HepG2 (cell line): ENCODE data around the gene CMAS. TPM values are rescaled to one million over a fixed set of nuclear protein-coding genes. Genes with fewer than 3 reads are reported as not detected.
"Not testable (repeated sequence)": the region's sequence is repeated elsewhere in the genome, so short reads cannot be mapped to it uniquely, and the experiment has no call there.

ENCODE experiments used
- ATAC-seq: fragments of 200-7000 bp; cut with Tn5 transposase; 3 replicates; pipeline ENCODE4 v1.9.1; 2020; ENCODE audit warnings: mild to moderate bottlenecking, moderate library complexity
- BruUV-seq: library from RNA; stranded (reverse); fragments of 400-500 nt; replicated peaks from 2 replicates; lab custom pipeline; 2021; lab: Mats Ljungman, UMichigan
- CTCF ChIA-PET: fragments of 300-600 bp; formaldehyde crosslinking; extraction: SDS; loops from one replicate; lab custom pipeline; 2021; ENCODE audit warnings: low total read pairs, inconsistent platforms, low intra/inter-chr PET ratio; lab: Yijun Ruan, JAX
- POLR2A ChIA-PET: fragments of 350-600 bp; sonication (Branson Sonifier 250); formaldehyde crosslinking; loops from one replicate; lab custom pipeline; 2020; ENCODE audit warnings: antibody characterized with exemption, inconsistent platforms; lab: Yijun Ruan, JAX
- DNase-seq: peaks from one replicate; pipeline ENCODE4 v3.0.0-alpha.2; 2015; ENCODE audit warnings: low spot score
- FAIRE-seq: peaks from 3 replicates; lab custom pipeline; 2011; peaks lifted over from hg19 to GRCh38; lab: Jason Lieb, UNC
- H2AFZ ChIP-seq: one replicate; pipeline ENCODE4 v1.6.1; 2011; ENCODE audit warnings: low read length, inconsistent platforms
- H3K27ac ChIP-seq: fragments of 300-600 bp; 3 replicates; pipeline ENCODE4 v1.8.0; 2011; ENCODE audit warnings: mixed run types, mild to moderate bottlenecking, mixed read lengths, low read length, inconsistent platforms; ENCODE audit not compliant: insufficient read depth; ENCODE audit errors: extremely low read length
- H3K27me3 ChIP-seq, 2 experiments: fragments of 200-600 bp in 1 of 2; 2 replicates in 1 of 2; 3 replicates in 1 of 2; pipeline versions ENCODE4 v1.6.0 to v1.8.0; 2011; ENCODE audit warnings: low read length in 2 of 2, mild to moderate bottlenecking in 2 of 2, moderate library complexity in 2 of 2, inconsistent platforms in 1 of 2; ENCODE audit not compliant: insufficient read depth in 2 of 2, control insufficient read depth in 1 of 2
- H3K36me3 ChIP-seq, 2 experiments: fragments of 200-600 bp in 1 of 2; replicated peaks in 1 of 2; 2 replicates in 1 of 2; 3 replicates in 1 of 2; pipeline versions ENCODE4 v1.5.1 to v1.8.0; 2011; ENCODE audit warnings: low read length in 2 of 2, inconsistent platforms in 1 of 2; ENCODE audit not compliant: insufficient read depth in 2 of 2, control insufficient read depth in 1 of 2
- H3K4me1 ChIP-seq: 2 replicates; pipeline ENCODE4 v1.5.1; 2012; ENCODE audit warnings: low read length, inconsistent platforms; ENCODE audit not compliant: insufficient read depth
- H3K4me2 ChIP-seq: 2 replicates; pipeline ENCODE4 v1.6.0; 2011; ENCODE audit warnings: low read depth, low read length, inconsistent platforms
- H3K4me3 ChIP-seq, 3 experiments: fragments of 200-600 bp in 1 of 3; sonication (generic), shearing (Covaris generic) in 1 of 3; replicated peaks in 1 of 3; 2 replicates each; pipeline ENCODE4 v1.5.1; 2011 to 2016; ENCODE audit warnings: low read length in 3 of 3, inconsistent platforms in 2 of 3, low read depth in 2 of 3, mild to moderate bottlenecking in 2 of 3, control low read depth in 1 of 3, mixed read lengths in 1 of 3; ENCODE audit not compliant: insufficient read depth in 1 of 3
- H3K79me2 ChIP-seq: one replicate; pipeline ENCODE4 v1.6.1; 2011; ENCODE audit warnings: low read length, inconsistent platforms; ENCODE audit not compliant: insufficient read depth
- H3K9ac ChIP-seq: 2 replicates; pipeline ENCODE4 v1.6.0; 2011; ENCODE audit warnings: mild to moderate bottlenecking, low read depth, low read length, inconsistent platforms; ENCODE audit not compliant: insufficient read depth
- H3K9me3 ChIP-seq: 2 replicates; pipeline ENCODE4 v1.5.1; 2012; ENCODE audit warnings: mild to moderate bottlenecking, low read length
- H4K20me1 ChIP-seq: 2 replicates; pipeline ENCODE4 v1.6.0; 2011; ENCODE audit warnings: inconsistent platforms, mild to moderate bottlenecking, low read length, moderate library complexity; ENCODE audit not compliant: insufficient read depth
- FOXO1 ChIP-seq: sonication (generic); formaldehyde crosslinking; IDR thresholded peaks from 2 replicates; pipeline ENCODE4 v1.4.0; 2020; ENCODE audit warnings: missing genetic modification reagents
- HNRNPUL1 ChIP-seq: fragments of 200-400 bp; formaldehyde crosslinking; IDR thresholded peaks from 2 replicates; pipeline ENCODE4 v1.6.1; 2017; ENCODE audit warnings: low read depth, mild to moderate bottlenecking, low read length, moderate library complexity
- NCOA2 ChIP-seq: sonication (generic); formaldehyde crosslinking; IDR thresholded peaks from 2 replicates; pipeline ENCODE4 v1.8.0; 2022; ENCODE audit warnings: inconsistent platforms
- PLRG1 ChIP-seq: fragments of 450-650 bp; conservative IDR thresholded peaks from 2 replicates; pipeline ENCODE4 v1.6.1; 2016
- XBP1 ChIP-seq: sonication (generic); formaldehyde crosslinking; IDR thresholded peaks from 2 replicates; pipeline ENCODE4 v1.5.0; 2020; ENCODE audit warnings: missing genetic modification reagents
- ZNF317 ChIP-seq: sonication (generic); formaldehyde crosslinking; IDR thresholded peaks from 2 replicates; pipeline ENCODE4 v1.5.0; 2020; ENCODE audit warnings: mild to moderate bottlenecking, missing genetic modification reagents
- ZNF460 ChIP-seq: sonication (generic); formaldehyde crosslinking; IDR thresholded peaks from 2 replicates; pipeline ENCODE4 v1.5.1; 2020; ENCODE audit warnings: missing genetic modification reagents, mild to moderate bottlenecking, borderline replicate concordance
- ZNF543 ChIP-seq: sonication (generic); formaldehyde crosslinking; IDR thresholded peaks from 2 replicates; pipeline ENCODE4 v1.4.0; 2020; ENCODE audit warnings: mild to moderate bottlenecking, missing genetic modification reagents
- WGBS: methylation state at CpG from one replicate; pipeline ENCODE4 v1.1.6; 2017; ENCODE audit warnings: low lambda C conversion rate; 5-methylcytosine and 5-hydroxymethylcytosine counted together
- in situ Hi-C: cut with HindIII; loops from 2 replicates; pipeline ENCODE4 v1.10.0; 2017; ENCODE audit warnings: low pct_unique_long_range_greater_than_20kb; ENCODE audit not compliant: extremely low pct_ligation_motif_present
- intact Hi-C: fragments of 100-400 bp; cut with micrococcal nuclease; formaldehyde crosslinking; loops from one replicate; pipeline ENCODE4 v1.10.0; 2022; ENCODE audit not compliant: unreplicated experiment
- polyA plus RNA-seq, 8 experiments: library from polyadenylated mRNA; depleted of rRNA in 3 of 8; stranded (reverse) in 7 of 8; unstranded in 1 of 8; fragments of >200 nt; fragmentation: Illumina TruSeq in 4 of 8; extraction: Trizol in 4 of 8; gene quantifications; 2 replicates each; pipeline versions ENCODE4 v1.2.1 to v1.2.3, GENCODE V29; 2011 to 2016; ENCODE audit warnings: low read depth in 4 of 8, missing spikeins in 1 of 8, mixed read lengths in 1 of 8; ENCODE audit not compliant: insufficient read depth in 1 of 8
- total RNA-seq, 5 experiments: library from RNA; depleted of rRNA; stranded (reverse); fragments of >200 nt; fragmentation: Illumina TruSeq; extraction: Trizol; gene quantifications; 2 replicates each; pipeline ENCODE4 v1.2.3, GENCODE V29; 2016; ENCODE audit warnings: low read depth in 1 of 5
- TF ChIP-seq, protein P1 (sequence below): sonication (generic); formaldehyde crosslinking; IDR thresholded peaks from 2 replicates; pipeline ENCODE4 v1.5.0; 2020; ENCODE audit warnings: missing genetic modification reagents
- TF ChIP-seq, protein P2 (sequence below): sonication (generic); formaldehyde crosslinking; IDR thresholded peaks from 2 replicates; pipeline ENCODE4 v1.5.0; 2020; ENCODE audit warnings: mild to moderate bottlenecking, missing genetic modification reagents
- TF ChIP-seq, protein P3 (sequence below): IDR thresholded peaks from 2 replicates; pipeline ENCODE4 v1.6.1; 2016; ENCODE audit warnings: missing compliant biosample characterization, missing genetic modification reagents, borderline replicate concordance
- TF ChIP-seq, protein P4 (sequence below): sonication (generic); formaldehyde crosslinking; IDR thresholded peaks from 2 replicates; pipeline ENCODE4 v1.8.1; 2023; ENCODE audit warnings: mild to moderate bottlenecking, moderate library complexity, missing genetic modification reagents
- TF ChIP-seq, protein P5 (sequence below): sonication (generic); formaldehyde crosslinking; IDR thresholded peaks from 2 replicates; pipeline ENCODE4 v1.4.0; 2020; ENCODE audit warnings: mild to moderate bottlenecking, missing genetic modification reagents

CMAS gene
- total and polyA plus RNA-seq, 2 of the 13 experiments (the other 11 are each of a cell fraction or from before 2014, with no cell fraction given) = 14.0 to 21.3 TPM

DNA sequence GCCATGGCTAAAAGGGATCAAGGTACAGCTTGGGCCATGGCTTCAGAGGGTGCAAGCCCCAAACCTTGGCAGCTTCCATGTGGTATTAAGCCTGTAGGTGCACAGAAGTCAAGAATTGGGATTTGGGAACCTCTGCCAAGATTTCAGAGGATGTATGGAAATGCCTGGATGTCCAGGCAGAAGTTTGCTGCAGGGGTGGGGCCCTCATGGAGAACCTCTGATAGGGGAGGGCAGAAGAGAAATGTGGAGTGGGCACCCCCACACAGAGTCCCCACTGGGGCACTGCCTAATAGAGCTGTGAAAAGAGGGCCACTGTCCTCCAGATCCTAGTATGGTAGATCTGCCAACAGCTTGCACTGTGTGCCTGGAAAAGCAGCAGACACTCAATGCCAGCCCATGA is 22.5 kb upstream of the CMAS start:
- DNase-seq, H4K20me1 ChIP-seq, H3K9ac ChIP-seq, H2AFZ ChIP-seq, H3K4me3 ChIP-seq, H3K79me2 ChIP-seq, H3K36me3 ChIP-seq, ATAC-seq, H3K27me3 ChIP-seq, FAIRE-seq, H3K4me1 ChIP-seq, H3K27ac ChIP-seq, CTCF ChIA-PET, POLR2A ChIA-PET, BruUV-seq, intact Hi-C loops, H3K4me2 ChIP-seq: not testable (repeated sequence)
- H3K9me3 ChIP-seq = peaks cover 13% of the 10 kb centered on the region; the same call in 1 of the 2 replicates
- in situ Hi-C loops = loop anchor here (10.0 kb wide), 1 partner anchor 329 kb away; no protein-coding TSS in a partner anchor

DNA sequence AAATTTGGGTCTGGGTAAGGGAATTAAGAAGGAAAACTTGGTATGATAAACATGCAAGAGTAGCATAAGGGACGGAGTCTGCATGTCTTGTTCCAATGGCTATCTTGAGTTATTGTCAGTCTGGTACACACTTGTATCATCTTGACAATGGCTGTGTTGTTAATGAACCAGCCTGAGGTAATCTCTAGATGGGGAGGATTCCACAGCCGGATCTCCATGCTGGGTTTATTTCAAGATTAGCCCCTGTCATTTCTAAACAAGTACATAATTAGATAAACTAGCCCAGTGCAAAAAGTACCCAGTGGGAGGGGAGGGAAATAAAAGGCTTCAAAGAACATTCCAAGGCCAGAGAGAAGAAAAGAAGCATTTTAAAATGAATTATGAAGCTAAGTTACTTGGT is 16.5 kb upstream of the CMAS start:
- no peaks in the 10 kb centered on the region for H3K79me2 ChIP-seq
- H3K9me3 ChIP-seq = no peaks in the 10 kb centered on the region; the same call in 1 of the 2 replicates
- no peak overlapping the region for H3K9ac ChIP-seq
- DNase-seq (no peak), ATAC-seq (no peak), FAIRE-seq (no peak)
- no peak overlapping the region for H3K4me3 ChIP-seq
- no peaks in the 10 kb centered on the region for H3K36me3 ChIP-seq
- no peak overlapping the region for H2AFZ ChIP-seq
- CTCF ChIA-PET = no interaction called here
- no peaks in the 10 kb centered on the region; a peak in 1 of 5 replicates for H3K27me3 ChIP-seq
- in situ Hi-C loops = loop anchor here (10.0 to 25.0 kb wide), 2 partner anchors 335 to 517 kb away; partner anchors contain the start of genes GOLT1B and RECQL
- H3K27ac ChIP-seq = no peak overlapping the region
- no peaks in the 10 kb centered on the region for H4K20me1 ChIP-seq
- intact Hi-C loops = no loop called here
- no peak overlapping the region for H3K4me2 ChIP-seq
- peaks cover 3% of the 10 kb centered on the region for H3K4me1 ChIP-seq
- BruUV-seq = no TSS peak
- 3% methylated on average over 2 of the region's 2 CpGs for WGBS
- POLR2A ChIA-PET = no interaction called here
- TF ChIP-seq, protein P1, sequence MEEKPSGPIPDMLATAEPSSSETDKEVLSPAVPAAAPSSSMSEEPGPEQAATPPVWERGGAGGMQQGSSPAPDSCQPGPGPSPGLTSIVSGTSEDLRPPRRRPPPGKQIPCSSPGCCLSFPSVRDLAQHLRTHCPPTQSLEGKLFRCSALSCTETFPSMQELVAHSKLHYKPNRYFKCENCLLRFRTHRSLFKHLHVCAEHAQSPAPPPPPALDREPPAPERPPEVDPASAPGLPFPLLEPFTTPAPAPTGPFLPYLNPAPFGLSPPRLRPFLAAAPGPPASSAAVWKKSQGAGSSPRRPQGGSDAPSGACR (CRISPR knock-in tag) = no peak
- no peak for TF ChIP-seq ZNF543 (CRISPR knock-in tag)
- TF ChIP-seq, protein P2, sequence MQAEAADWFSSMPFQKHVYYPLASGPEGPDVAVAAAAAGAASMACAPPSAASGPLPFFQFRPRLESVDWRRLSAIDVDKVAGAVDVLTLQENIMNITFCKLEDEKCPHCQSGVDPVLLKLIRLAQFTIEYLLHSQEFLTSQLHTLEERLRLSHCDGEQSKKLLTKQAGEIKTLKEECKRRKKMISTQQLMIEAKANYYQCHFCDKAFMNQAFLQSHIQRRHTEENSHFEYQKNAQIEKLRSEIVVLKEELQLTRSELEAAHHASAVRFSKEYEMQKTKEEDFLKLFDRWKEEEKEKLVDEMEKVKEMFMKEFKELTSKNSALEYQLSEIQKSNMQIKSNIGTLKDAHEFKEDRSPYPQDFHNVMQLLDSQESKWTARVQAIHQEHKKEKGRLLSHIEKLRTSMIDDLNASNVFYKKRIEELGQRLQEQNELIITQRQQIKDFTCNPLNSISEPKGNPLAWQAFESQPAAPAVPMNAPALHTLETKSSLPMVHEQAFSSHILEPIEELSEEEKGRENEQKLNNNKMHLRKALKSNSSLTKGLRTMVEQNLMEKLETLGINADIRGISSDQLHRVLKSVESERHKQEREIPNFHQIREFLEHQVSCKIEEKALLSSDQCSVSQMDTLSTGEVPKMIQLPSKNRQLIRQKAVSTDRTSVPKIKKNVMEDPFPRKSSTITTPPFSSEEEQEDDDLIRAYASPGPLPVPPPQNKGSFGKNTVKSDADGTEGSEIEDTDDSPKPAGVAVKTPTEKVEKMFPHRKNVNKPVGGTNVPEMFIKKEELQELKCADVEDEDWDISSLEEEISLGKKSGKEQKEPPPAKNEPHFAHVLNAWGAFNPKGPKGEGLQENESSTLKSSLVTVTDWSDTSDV = no peak
- no peak for TF ChIP-seq ZNF317
- TF ChIP-seq PLRG1 = no peak
- TF ChIP-seq XBP1 = no peak
- no peak for TF ChIP-seq FOXO1 (CRISPR knock-in tag)
- TF ChIP-seq NCOA2 (CRISPR knock-in tag) = no peak
- TF ChIP-seq, protein P3, sequence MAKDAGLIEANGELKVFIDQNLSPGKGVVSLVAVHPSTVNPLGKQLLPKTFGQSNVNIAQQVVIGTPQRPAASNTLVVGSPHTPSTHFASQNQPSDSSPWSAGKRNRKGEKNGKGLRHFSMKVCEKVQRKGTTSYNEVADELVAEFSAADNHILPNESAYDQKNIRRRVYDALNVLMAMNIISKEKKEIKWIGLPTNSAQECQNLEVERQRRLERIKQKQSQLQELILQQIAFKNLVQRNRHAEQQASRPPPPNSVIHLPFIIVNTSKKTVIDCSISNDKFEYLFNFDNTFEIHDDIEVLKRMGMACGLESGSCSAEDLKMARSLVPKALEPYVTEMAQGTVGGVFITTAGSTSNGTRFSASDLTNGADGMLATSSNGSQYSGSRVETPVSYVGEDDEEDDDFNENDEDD = no peak
- no peak for TF ChIP-seq HNRNPUL1
- no peak for TF ChIP-seq ZNF460
- TF ChIP-seq, protein P4, sequence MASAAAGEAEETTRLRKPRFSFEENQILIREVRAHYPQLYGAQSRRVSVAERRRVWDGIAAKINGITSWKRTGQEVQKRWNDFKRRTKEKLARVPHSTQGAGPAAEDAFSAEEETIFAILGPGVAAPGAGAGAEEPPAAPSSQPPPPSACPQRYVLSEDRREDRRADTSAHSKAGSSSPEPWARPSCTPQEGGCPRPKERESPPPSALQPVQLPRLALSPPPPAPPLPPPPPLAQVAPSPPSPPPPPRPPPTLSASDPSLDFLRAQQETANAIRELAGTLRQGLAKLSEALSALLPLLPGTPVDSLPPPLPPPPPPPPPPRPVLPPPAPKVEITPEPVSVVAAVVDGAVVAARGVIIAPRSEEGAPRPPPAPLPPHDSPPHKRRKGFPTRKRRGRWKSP (CRISPR knock-in tag) = no peak
- TF ChIP-seq, protein P5, sequence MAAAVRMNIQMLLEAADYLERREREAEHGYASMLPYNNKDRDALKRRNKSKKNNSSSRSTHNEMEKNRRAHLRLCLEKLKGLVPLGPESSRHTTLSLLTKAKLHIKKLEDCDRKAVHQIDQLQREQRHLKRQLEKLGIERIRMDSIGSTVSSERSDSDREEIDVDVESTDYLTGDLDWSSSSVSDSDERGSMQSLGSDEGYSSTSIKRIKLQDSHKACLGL = no peak
